Stimulated activated CD8-positive, alpha-beta memory T cell treated with anti-CD3 and anti-CD28 coated beads, Interleukin-2, amount 100 ng/mL, for 48 hours (primary cell): ENCODE results near the gene DHDH.

Experiments used
- DNase-seq, 2 donors: peaks; one replicate each; pipeline ENCODE4 v3.0.0-alpha.2; 2020; ENCODE audit warnings: low read depth in 2 of 2

The DHDH gene

DNA sequence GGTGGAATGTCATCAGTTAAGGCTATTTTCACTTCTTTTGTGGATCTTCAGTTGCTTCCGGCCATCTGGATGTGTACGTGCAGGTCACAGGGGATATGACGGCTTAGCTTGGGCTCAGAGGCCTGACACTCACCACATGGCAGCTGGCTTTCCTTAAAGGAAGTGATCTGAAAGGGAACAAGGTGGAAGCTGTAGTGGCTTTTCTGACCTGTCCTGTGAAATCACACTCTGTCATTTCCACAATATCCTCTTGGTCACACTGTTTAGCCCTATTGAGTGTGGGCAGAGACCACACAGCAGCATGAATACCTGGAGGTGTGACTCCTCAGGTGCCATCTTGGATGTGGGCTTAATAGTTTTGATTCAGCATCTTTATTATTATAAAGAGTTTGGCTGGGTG is 16.7 kb downstream of the DHDH start:
- no peak for DNase-seq

GRCh38 chr19:48950830-48951519 is 17.5 kb downstream of the DHDH start:
- DNase-seq: no peak

- DNase-seq: no peak
These were observed 19.6 kb downstream of the DHDH start for GRCh38 chr19:48953141-48953540.

GRCh38 chr19:48953990-48954594 is 20.6 kb downstream of the DHDH start:
- DNase-seq: no peak

DNA sequence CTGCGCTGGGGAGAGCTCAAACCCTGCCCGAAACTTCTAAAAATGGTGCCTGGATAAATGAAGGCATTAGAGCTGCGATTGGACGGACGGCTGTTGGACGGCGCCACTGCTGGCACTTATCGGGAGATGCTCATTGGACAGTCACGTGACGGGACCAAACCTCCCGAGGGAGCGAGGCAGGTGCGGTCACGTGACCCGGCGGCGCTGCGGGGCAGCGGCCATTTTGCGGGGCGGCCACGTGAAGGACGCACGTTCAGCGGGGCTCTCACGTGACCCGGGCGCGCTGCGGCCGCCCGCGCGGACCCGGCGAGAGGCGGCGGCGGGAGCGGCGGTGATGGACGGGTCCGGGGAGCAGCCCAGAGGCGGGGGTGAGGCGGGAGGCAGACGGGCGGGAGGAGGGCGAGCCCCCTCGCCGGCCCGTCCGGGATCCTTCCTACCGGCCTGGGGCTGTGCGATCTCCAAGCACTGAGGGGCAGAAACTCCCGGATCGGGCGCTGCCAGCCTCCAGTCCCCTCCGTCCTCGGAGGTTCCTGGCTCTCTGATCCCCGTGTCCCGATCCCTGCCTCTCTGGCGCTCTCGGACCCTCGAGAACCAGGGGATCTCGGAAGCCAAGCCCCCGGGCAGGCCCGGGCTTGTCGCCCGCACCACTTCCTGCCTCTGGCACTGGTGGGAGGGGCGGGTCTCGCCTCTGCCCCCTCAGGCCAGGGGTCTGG is 21.3 kb downstream of the DHDH start, which contains the start of gene BAX:
Gene BAX (plus strand): TSS at position 281 of the 713 bp plus-strand sequence. CDS start 54 bp downstream, at position 335.
- DNase-seq: peak; percentile 95 to 97

DNA sequence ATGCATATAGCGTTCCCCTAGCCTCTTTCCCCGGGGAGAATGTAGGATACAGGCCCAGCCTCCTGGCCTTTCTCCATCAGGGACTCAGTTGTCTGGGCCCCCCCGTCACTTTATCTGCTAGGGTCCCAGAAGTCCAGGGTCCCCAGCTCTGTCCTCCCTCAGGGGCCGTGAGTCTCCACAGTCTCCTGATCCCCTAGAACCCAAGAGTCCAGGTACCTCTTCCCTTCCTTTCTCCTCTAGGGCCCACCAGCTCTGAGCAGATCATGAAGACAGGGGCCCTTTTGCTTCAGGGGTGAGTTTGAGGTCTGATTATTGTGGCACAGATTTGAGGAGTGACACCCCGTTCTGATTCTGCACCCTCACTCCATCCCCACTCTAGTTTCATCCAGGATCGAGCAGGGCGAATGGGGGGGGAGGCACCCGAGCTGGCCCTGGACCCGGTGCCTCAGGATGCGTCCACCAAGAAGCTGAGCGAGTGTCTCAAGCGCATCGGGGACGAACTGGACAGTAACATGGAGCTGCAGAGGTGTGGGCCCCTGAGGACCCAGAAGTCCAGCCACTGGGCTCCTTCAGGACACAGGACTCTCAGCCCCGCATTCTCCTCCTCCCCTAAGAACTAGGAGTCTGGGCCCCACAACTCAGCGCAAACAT is 21.9 kb downstream of the DHDH start:
- DNase-seq: no peak

DNA sequence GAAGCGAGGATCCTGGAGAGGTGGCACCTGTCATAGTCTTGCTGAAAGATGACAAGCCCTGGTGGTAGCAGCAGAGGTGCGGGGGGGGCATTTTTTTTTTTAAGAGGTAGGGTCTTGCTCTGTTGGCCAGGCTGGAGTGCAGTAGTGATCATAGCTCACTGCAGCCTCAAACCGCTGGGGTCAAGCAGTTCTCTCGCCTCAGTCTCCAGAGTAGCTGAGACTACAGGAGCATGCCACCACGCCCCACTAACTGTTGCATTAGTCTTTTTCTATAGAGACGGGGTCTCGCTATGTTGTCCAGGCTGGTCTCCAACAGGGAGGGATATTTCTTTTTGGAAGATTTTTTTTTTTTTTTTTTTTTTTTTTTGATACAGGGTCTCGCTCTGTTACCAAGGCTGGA is 24.5 kb downstream of the DHDH start:
- DNase-seq: no peak

- DNase-seq: no peak
These were observed 26.1 kb downstream of the DHDH start for GRCh38 chr19:48959341-48960239.

DNA sequence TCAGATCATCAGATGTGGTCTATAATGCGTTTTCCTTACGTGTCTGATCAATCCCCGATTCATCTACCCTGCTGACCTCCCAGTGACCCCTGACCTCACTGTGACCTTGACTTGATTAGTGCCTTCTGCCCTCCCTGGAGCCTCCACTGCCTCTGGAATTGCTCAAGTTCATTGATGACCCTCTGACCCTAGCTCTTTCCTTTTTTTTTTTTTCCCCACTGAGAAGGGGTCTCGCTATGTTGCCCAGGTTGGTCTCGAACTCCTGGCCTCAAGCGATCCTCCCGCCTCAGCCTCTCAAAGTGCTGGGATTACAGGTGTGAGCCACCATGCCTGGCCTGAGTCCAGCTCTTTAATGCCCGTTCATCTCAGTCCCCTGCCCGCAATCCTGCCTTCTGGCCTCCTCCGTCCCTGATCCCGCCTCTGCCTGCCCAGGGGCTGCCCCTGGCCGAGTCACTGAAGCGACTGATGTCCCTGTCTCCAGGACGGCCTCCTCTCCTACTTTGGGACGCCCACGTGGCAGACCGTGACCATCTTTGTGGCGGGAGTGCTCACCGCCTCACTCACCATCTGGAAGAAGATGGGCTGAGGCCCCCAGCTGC is 27.7 kb downstream of the DHDH start:
- DNase-seq: no peak

GRCh38 chr19:48961673-48962028 is 28.2 kb downstream of the DHDH start:
- no peak for DNase-seq

DNA sequence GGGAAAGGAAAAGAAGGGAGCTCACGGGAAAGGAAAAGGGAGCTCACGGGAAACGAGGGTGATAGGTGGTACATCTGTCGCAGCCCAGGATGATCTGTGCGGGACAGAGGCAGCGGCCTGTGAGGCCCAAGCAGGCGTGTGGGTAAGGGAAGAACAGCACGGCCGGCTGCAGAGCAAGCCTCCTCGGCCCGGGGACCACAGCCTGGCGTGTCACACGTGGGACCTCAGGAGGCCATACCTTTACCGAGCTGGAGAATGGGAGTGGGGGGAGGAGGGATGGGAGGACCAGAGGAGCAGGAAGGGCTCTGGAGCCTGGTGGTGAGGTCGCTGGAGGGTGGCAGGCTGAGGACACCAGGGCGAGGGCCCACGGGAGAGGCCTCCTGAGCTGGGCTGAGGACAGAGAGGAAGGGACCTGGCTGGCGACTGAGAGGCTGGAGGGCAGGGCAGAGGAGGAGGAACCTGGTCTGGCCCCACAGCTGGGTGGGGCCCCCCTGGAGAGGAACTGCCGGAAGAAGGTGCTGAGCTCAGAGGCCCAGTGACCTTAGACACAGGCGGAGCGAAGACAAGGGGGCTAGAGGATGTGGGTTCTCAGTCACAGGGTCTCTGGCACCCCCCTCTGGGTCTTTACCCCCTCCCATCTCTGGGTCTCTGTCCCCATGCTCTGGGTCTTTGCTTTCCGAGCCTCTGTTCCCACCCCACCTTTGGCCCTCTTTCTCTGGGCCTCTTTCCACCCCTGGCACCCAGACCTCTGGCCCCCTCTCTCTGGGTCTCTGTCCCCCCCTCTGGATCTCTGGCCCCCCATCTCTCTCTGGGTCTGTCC is 28.7 kb downstream of the DHDH start:
- DNase-seq: no peak

DNA sequence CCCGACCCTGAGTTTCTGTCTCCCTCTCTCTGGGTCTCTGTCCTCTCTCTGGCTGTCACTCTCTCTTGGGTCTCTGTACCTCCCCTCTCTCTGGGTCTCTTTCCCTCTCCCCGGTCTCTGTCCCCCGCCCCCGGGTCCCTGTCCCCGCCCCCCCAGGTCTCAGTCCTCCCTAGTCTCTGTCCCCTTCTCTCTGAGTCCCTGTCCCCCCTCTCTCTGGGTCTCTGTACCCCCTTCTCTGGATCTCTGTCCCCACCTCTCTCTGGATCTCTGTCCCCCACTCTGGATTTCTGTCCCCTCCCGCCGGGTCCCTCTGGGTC is 29.3 kb downstream of the DHDH start:
- DNase-seq: no peak

DNA sequence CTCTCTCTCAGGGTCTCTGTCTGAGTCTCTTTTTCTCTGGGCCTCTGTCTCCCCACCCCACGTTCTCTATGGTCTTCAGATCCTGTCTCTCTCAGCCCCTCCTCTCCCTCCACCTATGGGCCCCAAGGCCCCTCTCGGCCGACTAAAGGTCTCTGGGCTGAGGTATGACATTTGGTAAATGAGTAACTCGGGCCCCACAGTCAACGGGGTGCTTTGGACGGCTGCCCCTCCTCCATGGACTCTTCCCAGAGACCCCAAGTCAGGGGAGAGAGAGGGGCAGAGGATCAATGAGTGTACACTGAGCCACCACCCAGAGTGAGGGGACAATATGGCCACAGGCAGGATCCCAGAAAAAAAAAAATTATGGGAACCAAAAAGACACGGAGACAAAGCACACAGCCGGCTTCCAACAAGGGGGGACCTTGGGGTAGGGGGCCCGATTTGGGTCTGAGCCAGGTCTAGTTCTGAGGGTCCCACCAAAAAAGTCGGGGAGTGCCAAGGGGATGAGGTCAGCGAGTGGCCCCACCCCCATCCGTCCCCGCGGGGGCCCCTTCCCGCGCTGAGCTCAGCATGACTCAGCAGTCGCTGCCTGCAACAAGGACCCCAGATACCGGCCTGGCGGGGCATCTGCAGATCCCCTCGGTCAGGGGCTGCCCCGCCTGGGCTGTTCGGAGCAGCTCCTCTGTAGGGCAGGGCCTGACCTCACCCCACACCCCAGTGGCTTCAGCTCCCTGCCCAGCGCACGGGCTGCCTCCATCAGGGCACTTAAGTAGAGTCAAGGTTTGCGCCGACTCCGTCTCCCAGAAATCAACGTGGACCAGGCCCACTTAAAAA is 30.1 kb downstream of the DHDH start:
- DNase-seq: peak; percentile 77

DNA sequence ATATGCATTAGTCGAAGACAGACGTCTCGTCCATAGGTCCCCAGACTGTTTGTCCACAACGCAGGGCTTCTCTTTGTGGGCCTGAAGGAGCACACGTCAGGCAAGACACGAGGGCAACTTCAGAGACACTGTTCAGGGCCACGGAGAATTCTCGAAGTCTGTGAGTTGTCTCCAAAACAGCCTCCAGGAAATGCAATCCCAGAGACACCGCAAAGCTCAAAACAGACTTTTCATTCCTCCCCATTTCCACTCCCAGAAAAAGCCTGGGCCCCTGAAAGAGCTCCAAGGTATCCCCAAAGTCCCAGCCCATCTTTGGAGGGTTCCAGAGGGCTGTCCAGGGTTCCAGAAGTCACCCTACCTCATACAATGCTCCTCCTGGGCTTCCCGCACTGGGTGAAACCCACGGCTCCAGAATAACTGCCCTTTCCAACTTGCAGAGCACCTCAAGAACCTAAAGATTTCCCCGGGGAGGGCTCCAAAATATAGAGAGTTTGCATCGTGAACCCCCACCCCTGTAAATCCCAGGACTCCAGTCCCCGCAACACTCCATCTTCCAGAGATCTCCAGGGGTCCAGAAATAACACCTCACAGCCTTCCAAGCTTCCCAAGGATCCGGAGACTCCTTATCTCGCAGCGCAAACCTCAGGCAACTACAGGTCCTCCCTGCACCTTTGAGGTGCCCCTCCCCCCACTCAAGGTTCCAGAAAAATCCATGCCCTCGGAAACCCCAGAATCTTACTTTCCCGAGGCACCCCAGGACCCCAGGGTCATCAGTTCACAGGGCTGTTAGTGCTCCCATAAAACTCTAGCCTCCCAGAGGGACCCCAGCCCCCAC is 30.9 kb downstream of the DHDH start:
- DNase-seq: no peak

DNA sequence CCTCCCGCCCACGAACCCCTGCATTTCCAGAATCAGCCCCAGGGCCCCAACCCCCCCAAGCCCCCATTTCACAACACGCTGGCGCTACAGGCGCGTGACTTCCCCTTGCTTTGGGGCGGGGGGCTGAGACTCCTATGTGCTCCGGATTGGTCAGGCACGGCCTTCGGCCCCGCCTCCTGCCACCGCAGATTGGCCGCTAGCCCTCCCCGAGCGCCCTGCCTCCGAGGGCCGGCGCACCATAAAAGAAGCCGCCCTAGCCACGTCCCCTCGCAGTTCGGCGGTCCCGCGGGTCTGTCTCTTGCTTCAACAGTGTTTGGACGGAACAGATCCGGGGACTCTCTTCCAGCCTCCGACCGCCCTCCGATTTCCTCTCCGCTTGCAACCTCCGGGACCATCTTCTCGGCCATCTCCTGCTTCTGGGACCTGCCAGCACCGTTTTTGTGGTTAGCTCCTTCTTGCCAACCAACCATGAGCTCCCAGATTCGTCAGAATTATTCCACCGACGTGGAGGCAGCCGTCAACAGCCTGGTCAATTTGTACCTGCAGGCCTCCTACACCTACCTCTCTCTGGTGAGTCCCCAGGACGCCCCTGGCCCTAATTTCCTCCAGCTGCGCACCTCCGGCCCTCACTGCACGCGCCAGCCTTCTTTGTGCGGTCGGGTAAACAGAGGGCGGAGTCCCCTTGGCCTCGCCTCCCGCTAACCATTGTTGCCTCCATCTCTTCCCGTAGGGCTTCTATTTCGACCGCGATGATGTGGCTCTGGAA is 31.7 kb downstream of the DHDH start, which contains the start of gene FTL:
Gene FTL (plus strand): TSS at position 270 of the 766 bp plus-strand sequence. CDS start 199 bp downstream, at position 469.
- peak; percentile 92 for DNase-seq

DNA sequence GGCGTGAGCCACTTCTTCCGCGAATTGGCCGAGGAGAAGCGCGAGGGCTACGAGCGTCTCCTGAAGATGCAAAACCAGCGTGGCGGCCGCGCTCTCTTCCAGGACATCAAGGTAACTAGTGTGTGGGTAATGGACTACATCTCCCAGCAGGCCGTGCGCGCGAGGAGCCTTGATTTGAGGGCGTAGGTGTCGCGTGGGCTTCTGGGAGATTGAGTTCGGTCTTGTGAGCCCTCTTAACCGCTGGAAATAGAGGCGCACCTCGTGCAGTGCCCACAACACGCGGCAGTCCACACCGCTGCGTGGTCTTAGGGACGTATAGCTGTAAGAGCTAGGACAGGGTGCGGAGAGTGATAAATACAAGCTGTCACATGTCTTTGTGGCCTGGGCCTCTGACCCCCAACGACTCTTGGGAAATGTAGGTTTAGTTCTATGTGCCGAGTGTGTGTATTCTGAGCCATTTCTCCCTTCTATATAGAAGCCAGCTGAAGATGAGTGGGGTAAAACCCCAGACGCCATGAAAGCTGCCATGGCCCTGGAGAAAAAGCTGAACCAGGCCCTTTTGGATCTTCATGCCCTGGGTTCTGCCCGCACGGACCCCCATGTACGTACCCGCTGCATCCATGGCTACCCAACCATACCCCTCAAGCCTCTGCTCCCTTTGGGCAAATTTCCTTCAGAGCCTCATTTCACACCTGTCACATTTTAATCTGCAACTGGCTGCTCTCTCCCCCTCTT is 32.5 kb downstream of the DHDH start:
- DNase-seq: peak; percentile 72 to 80
